ENCODE results near the gene PRR11.
"Not testable (repeated sequence)": the region's sequence is repeated elsewhere in the genome, so short reads cannot be mapped to it uniquely, and the experiment has no call there.

The PRR11 gene

GRCh38 chr17:59155439-59156177 lies at the start of gene PRR11:
TSS of gene PRR11 (plus strand) at chr17:59155746. CDS start at chr17:59169753, 14,007 bp downstream.
- DNase-seq, result peak; percentile 100

DNA sequence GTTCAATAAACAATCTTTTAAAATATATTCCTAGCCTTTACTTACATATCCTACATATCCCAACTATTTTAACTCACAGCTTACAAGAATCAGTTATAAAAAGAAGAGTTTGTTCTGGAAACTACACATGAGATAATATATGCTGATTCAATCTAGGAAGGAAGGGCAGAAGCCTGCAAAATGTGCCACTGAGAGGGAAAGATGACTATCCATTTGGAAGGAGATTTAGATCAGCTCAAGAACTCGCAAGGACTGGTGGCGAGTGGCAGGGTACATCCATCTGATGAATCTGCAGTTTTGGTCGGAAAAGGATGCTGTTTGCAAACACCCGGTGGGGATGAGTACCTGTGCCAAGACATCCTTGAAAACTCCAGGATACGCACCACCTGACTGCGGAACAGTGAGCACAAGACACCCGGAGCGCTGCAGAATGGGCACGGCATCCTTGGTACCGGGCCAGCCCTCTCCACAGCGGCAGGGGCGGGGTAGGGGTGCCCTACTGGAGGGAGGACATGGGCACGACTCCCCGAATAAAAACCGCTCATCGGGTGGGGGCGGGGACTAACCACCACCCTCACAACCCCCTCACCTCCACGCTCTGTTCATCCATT lies 49.6 kb upstream of the PRR11 start:
- DNase-seq, result peak; percentile 31

DNA sequence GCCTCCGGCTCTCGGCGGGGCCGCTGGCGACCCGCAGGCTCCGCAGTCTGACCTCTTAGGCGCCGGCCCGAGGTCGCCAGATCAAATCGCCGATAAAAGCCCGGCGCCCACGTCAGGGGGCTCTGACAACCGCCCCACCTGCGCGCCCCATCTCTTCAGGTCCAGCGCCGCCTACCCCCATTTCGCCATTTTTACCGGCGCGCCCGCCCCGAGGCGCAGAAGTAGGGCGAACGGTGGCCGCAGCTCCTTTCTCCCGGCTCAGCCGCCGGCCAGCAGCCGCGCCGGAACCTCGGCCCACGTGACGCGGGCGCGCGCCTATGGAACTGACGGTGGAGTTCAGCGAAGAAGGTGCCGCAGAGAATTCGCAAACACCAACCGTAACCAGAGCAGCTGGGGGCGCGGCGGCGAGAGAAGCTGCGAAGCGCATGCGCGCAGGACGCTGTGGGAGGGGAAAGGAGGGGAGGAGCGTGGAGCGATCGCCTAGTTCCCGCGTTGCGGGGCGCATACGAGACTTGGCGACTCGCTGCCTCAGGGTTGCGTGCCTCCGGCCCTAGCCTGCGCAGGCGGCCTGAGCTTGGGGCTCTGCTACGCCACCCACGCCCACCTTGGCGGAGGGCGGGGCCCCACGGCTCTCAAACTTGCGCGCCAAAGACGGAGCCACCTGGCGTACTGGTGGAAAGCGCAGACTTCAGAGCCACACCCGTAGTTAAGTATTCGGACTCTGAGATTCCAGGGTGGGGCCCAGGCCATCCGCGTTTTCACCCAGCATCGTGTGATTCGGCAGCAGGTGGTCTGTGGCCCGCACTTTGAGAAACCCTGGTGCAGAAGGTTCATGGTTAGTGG lies 48.9 kb upstream of the PRR11 start, which contains the start of gene TRIM37:
Gene TRIM37 (minus strand): TSS at position 418 of the 843 bp plus-strand sequence. CDS start 419 bp downstream, outside the sequence.
- peak; percentile 100 for DNase-seq

DNA sequence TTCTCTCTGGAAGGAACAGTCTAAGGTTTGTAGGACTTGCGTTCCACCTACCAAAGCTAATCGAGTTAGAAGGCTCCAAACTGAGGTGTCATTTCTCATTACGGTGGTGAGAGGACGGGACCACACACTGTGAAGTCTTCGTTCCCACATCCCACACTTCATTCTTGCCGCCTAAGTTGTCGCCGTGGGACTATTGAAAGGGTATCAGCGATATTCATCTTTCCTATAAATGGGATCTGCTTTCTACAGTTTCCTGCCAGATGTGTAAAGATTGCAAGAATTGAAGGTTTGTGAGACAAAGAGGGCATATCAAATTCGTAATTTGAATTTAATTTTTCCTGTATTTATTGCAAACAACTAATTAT lies 48.3 kb upstream of the PRR11 start:
- no peak for DNase-seq

DNA sequence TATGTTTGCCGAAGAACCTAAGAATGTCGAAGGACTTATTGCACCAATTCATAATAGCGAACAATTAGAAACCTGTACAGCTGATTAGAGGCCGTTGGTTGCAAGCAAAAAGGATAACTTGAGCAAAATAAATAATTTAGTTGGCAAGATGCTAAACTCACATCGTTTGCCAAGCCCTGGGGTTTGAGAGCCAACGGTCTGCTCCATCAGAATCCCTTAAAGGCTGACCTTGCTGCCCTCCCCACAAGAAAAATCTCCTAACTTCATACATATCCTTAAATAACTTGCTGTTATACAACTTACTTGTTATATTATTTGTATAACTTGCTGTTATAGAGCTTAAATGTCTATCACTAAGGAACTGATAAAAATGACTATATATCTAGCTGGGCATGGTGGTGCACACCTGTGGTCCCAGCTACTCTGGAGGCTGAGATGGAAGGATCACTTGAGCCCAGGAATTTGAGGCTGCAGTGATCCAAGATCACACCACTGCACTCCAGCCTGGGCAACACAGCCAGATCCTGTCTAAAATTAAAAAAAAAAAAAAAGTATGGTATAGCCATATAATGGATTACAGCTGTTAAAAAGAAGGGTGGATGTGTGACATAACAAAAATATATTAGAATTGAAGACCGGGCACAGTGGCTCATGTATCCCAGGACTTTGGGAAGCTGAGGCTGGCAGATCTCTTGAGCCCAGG lies 47.0 kb upstream of the PRR11 start:
- no peak for DNase-seq

- DNase-seq, result no peak
Observed at GRCh38 chr17:59110973-59111372, 44.6 kb upstream of the PRR11 start.

- DNase-seq, result no peak
Observed at GRCh38 chr17:59111539-59111938, 44.0 kb upstream of the PRR11 start.

GRCh38 chr17:59115474-59115873 lies 40.1 kb upstream of the PRR11 start:
- DNase-seq, result no peak

DNA sequence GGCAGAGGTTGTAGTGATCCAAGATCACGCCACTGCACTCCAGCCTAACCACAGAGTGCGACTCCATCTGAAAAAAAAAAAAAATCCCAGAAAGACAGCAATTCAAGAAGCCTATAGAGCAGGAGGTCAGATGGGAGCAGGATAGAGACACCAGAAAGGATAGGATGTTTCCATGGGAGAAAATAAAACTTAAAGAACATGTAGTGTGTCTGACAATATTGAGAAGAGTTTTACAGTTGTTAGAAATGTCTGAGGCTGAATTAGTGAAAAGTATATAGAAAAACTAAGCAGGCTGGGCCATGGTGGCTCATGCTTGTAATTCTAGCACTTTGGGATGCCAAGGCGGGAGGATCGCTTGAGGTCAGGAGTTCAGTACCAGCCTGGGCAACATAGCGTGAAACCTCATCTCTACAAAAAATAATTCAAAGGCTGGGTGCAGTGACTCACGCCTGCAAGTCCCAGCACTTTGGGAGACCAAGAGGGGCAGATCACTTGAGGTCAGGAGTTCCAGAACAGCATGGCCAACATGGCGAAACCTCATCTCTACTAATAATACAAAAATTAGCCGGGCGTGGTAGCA lies 33.6 kb upstream of the PRR11 start:
- no peak for DNase-seq

DNA sequence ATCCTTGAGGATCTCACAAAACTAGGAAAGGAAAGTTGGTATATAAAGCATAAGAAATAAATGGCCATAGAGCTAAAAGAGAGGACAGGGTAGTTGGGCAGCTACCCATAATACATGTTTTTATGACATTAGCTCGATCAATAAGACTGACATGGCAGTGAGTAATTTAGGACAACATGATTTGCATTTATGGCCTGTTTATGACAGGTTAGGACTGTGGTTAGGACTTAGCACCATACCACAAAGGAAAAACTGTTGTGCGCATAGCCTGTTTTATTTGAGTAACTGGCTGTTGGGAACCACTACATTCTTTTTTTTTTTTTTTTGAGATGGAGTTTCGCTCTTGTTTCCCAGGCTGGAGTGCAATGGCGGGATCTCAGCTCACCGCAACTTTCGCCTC lies 30.9 kb upstream of the PRR11 start:
- DNase-seq, result no peak

GRCh38 chr17:59126809-59127417 lies 28.6 kb upstream of the PRR11 start:
- DNase-seq, result no peak

- DNase-seq, result no peak
Observed at GRCh38 chr17:59129814-59130213, 25.7 kb upstream of the PRR11 start.

DNA sequence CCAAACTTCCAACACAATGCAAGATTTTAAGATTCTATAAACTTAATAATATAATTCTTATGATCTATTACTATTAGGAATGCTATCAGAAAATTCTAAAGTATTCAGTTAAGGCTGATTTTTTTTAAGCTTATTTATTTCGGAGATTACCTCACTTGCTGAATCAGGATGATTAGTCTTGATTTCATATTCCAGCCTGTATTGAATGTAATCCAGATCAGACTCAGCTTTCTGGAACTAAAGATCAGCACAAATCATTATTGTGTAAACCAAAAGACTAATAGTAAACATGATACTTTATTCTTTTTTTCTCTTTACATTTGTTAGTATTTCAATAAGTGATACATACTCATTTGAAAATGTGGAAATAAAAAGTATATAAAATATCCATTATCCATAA lies 24.4 kb upstream of the PRR11 start:
- no peak for DNase-seq

- not testable (repeated sequence) for DNase-seq
Observed at GRCh38 chr17:59138339-59138738, 17.2 kb upstream of the PRR11 start.

GRCh38 chr17:59139939-59140338 lies 15.6 kb upstream of the PRR11 start:
- DNase-seq, result no peak

DNA sequence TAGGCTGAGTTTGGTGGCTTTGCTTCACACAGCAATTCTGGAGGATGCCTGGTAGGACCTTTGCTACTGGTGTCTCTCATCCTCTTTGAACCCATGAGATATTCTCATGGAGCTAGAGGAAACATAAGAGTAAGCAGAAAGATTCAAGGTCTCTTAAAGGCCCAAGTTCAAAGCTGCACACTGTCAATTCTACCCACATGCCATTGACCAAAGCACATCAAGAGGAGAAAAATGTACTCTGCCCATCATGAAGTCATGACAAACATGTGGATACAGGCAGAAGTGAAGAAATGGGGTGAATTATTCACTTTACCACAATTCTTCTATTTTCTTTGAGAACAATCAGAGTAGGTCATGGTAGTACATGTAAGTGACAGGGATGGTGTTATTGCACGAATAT lies 13.7 kb upstream of the PRR11 start:
- DNase-seq, result no peak

DNA sequence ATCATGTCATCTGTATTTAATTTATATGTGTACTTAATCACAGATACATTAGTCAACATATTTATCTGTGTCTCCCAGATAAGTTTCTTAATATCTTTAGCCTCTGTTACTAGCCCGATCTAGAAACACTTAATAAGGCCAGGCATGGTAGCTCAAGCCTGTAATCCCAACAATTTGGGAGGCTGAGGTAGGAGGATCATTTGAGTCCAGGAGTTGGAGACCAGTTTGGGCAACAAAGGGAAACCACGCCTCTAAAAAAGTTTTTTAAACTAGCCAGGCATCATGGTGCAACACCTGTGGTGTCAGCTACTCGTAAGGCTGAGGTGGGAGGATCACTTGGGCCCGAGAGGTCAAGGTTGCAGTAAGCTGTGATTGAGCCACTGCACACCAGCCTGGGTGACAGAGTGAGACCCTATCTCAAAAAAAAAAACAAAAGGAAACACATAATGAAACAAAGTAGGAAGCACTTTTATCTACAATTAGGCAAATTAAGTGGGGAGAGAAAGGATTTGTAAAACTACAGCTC lies 9.9 kb upstream of the PRR11 start:
- no peak for DNase-seq

GRCh38 chr17:59149051-59149450 lies 6.5 kb upstream of the PRR11 start:
- no peak for DNase-seq

GRCh38 chr17:59149841-59150511 lies 5.6 kb upstream of the PRR11 start:
- DNase-seq, result no peak

DNA sequence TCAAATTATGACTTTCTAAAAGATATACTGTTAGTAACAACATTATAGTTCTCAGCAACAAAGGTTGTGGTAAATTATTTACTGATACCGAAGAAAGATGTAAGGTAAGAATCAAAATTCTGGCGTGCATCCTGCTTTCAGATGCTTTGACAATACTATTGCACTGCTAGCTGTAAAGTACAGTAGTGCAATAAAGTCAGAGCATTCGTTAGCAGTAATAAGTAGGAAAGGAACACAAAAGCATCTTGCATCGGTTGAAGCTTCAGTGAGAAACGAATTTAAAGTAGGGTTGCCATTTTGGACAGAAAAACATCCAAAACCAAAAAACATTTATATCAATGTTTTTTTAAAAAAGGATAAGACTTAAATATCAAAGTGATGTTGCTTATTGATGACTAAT lies 4.5 kb upstream of the PRR11 start:
- no peak for DNase-seq

- no peak for DNase-seq
Observed at GRCh38 chr17:59151591-59151990, 4.0 kb upstream of the PRR11 start.
